GM21528 (cell line): Measurements from ENCODE around the gene TPST2.

Experiments
- ATAC-seq: cut with Tn5 transposase; IDR thresholded peaks from one replicate; pipeline ENCODE4 v1.9.1; 2021; ENCODE audit warnings: mild to moderate bottlenecking, moderate library complexity; ENCODE audit not compliant: unreplicated experiment, low FRiP score

TPST2 gene

GRCh38 chr22:26581633-26582168 lies 8.2 kb downstream of the TPST2 start:
- no peak for ATAC-seq

DNA sequence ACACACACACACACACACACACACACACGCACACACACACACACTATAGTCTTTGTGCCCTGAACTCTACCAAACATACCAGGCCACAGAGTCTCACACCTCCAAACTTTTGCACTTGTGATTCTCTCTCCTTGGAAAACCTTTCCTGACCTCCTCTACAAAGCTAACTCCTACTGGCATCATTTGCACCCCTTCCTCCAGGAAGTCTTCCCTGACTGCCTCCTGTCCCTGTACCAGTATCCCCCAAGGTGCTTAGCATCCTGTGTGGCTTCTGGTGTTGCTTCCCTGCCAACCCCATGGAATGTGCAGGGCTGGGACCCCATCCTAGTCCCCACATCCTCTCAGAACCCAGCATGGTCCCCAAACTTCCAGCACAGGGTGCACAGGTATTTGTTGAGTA lies 8.9 kb downstream of the TPST2 start:
- ATAC-seq: no peak

DNA sequence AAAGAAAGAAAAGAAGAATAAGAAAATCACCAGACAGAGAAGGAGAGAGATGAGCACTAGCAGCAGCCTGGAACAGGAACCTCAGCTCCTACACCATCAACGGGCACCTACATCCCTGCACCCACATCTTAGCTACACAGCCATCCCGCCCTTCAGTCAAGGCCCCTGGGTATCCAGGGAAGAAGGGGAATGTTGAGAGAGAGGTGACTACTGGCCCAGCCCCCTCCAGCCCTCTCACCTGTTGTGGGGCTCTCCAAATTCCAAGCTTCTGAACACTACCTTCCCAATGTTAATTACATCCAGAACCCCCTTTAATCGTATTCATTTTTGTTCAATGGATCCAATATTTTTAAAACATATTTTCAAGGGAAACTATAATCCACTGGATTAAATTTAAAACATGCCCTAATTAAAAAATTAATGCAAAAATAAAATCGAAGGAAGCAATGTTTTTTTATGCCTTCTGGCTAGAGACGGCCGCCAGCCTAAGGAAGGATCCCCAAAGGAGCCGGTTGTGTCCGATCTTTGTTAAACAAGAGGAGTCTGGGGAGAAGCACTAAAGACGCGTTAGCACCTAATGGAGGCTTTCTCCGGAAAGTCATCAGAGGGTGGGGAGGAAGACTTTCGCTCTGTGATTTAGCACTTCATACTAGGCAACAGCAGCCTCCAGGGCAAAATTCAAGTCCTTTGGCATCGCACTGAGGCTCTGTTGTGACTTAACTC lies 9.5 kb downstream of the TPST2 start:
- ATAC-seq: no peak

DNA sequence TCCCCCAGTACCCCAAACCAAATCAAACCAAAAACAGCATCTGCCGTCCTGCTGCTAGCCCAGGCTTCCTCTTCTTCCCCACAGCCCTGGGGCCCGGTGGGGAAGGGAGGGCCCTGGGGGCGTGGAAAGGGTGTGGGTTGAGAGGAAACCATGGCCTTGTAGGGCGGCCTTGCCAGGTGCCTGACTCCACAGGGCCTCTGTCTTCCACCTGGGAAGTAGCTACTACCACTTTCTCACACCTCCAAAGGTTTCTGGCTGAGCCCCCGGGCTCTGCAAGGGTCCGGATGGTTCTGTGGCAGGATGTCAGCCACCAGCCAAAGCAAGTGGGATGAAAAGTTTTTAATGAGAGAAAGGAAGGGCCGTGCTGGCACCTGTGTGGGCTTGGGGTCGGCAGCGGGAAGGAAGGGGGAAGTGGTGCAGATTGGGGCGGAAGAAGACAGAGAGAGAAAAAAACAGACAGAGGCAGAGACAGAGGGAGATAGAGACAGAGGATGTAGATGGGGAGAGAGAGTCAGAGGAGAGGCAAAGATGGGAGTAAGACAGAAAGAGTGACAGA lies 10.5 kb downstream of the TPST2 start:
- peak; percentile 79 for ATAC-seq

DNA sequence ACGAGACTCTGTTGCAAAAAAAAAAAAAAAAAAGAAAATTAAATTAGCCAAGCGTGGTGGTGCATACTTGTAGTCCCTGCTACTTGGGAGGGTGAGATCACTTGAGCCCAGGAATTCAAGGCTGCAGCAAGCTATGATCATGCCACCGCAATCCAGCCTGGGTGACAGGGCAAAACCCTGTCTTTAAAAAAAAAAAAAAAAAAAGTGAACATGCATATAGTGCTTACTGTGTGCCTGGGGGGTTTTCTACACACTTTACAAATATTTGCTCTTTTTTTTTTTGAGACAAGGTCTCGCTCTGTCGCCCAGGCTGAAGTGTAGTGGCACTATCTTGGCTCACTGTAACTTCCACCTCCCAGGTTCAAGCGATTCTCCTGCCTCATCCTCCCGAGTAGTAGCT lies 12.9 kb downstream of the TPST2 start:
- no peak for ATAC-seq

GRCh38 chr22:26576026-26576680 lies 13.8 kb downstream of the TPST2 start:
- no peak for ATAC-seq

GRCh38 chr22:26574001-26574723 lies 15.8 kb downstream of the TPST2 start:
- ATAC-seq: no peak

GRCh38 chr22:26573026-26573662 lies 16.8 kb downstream of the TPST2 start:
- ATAC-seq: no peak

GRCh38 chr22:26570864-26571525 lies 18.9 kb downstream of the TPST2 start:
- ATAC-seq: no peak

DNA sequence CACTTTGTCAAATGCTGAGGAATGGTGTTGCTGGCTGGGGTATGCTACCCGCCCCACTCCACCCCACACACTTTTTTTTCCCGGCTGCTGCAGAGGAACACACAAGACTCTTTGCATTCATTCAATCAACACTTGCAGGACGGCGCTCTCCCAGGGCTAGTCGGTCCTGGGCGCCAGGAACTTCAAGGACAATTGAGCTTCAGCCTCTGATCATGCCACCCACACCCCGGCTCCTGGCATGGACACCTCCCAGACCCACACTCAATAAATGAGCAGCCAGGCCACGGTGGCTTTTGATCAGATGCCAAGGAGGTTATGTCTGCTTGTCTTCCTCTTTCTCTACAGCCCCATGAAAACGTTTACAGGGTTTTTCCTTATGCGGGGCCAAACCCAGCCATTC lies 19.8 kb downstream of the TPST2 start:
- no peak for ATAC-seq

DNA sequence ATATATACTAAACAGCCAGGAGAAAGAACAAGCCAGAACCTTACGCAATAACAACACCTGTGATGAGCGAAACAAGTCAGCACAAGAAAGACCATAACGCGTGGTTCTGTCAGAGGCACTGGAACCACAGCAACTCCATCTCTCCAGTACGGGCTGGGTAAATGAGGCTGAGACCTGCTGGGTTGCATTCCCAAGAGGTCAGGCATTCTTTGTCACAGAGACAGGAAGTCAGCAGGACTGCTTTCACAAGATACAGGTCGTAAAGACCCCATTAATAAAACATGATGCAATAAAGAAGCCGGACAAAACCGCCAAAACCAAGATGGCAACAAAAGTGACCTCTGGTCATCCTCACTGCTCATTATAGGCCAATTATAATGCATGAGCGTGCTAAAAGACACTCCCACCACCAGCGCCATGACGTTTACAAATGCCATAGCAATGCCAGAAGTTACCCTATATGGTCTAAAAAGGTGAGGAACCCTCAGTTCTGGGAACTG lies 21.7 kb downstream of the TPST2 start:
- no peak for ATAC-seq

- ATAC-seq: no peak
Observed at GRCh38 chr22:26567610-26568009, 22.3 kb downstream of the TPST2 start.

- ATAC-seq: no peak
Observed at GRCh38 chr22:26566994-26567393, 22.9 kb downstream of the TPST2 start.

- ATAC-seq: no peak
Observed at GRCh38 chr22:26565889-26566288, 24.0 kb downstream of the TPST2 start.

- ATAC-seq: no peak
Observed at GRCh38 chr22:26565181-26565580, 24.8 kb downstream of the TPST2 start.

DNA sequence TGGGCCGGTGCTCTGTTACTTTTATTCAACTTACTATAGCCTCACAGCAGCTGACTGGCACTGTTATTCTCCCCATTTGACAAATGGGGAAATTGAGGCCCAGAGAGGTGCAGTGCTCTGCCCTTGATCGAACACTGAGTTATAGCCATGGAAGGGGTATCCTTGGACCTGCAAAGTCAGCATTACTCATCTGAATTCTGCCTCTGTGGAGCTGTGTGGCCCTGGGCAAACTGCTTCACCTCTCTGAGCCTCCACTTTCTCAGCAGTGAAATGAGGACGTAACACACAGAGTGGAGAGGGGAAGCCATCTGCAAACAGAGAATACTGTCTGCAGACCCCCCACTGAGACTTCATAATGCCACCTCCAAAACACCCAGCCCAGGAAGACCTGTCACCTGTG lies 25.3 kb downstream of the TPST2 start:
- ATAC-seq: no peak

- no peak for ATAC-seq
Observed at GRCh38 chr22:26564181-26564580, 25.8 kb downstream of the TPST2 start.

GRCh38 chr22:26563022-26563421 lies 26.9 kb downstream of the TPST2 start:
- ATAC-seq: no peak

DNA sequence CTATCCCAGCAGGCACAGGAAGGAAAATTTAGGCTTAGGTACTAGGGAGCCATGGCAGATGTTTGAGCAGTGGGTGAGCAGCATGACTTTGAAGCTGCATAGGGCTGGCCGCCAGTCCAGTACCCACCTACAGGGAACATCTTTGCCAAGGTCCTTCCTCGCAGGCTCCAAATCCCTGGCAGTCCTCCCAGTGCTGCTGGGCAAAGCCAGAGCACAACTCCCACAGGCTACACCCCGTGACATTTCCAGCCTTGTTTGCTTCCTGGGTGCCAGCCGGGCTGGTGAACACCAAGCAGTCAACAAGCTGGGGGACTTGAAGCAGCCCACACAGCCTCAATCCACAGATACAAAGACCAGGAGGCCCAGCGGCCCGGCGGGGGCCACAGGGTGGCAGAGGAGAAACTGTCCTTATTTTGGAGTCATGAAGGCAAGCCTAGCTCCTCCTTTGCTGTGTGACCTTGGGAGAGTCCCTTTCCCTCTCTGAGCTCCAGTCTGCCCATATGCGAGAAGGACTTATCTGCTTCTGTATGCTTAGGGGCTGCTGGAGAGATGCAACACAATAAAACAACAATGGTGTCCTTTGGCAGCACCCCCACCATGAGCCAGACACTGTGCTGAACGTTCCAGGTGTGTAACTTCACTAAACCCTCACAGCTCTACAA lies 28.0 kb downstream of the TPST2 start:
- no peak for ATAC-seq
